NT2/D1 (cell line): Measurements from ENCODE around the gene BRD9.
A peak's percentile ranks its signal among the peaks of the same experiment; 100 is the strongest.

Experiments used
- DNase-seq: peaks from one replicate; pipeline ENCODE4 v3.0.0-alpha.2; 2011; ENCODE audit warnings: low read depth, low spot score
- H3K27me3 ChIP-seq: 2 replicates; pipeline ENCODE4 v1.6.0; 2011; ENCODE audit warnings: mild to moderate bottlenecking; ENCODE audit not compliant: insufficient read length, insufficient read depth
- H3K36me3 ChIP-seq: 2 replicates; pipeline ENCODE4 v1.6.1; 2011; ENCODE audit warnings: mild to moderate bottlenecking, low read length, mixed read lengths; ENCODE audit not compliant: insufficient read depth, insufficient read length
- H3K4me1 ChIP-seq: 2 replicates; pipeline ENCODE4 v1.5.1; 2011; ENCODE audit not compliant: insufficient read depth, insufficient read length
- H3K4me3 ChIP-seq: 2 replicates; pipeline ENCODE4 v1.5.1; 2011; ENCODE audit warnings: low read depth; ENCODE audit not compliant: insufficient read length
- H3K9ac ChIP-seq: 2 replicates; pipeline ENCODE4 v1.6.0; 2011; ENCODE audit warnings: low read depth; ENCODE audit not compliant: insufficient read length
- H3K9me3 ChIP-seq: 2 replicates; pipeline ENCODE4 v1.5.1; 2011; ENCODE audit warnings: mild to moderate bottlenecking, low read length; ENCODE audit not compliant: insufficient read depth
- SUZ12 ChIP-seq: IDR thresholded peaks from 2 replicates; pipeline ENCODE4 v1.6.1; 2011; ENCODE audit not compliant: insufficient read length, insufficient read depth; ENCODE audit errors: extremely low read depth
- YY1 ChIP-seq: IDR thresholded peaks from 2 replicates; pipeline ENCODE4 v1.6.1; 2011; ENCODE audit not compliant: insufficient read length, insufficient read depth
- ZNF274 ChIP-seq: IDR thresholded peaks from 2 replicates; pipeline ENCODE4 v1.6.1; 2011; ENCODE audit warnings: mild to moderate bottlenecking, low read depth, low read length

The BRD9 gene

GRCh38 chr5:905139-905642 lies 12.6 kb upstream of the BRD9 start:
- H3K9ac ChIP-seq = no peak overlapping the region
- no peaks in the 10 kb centered on the region for H3K4me1 ChIP-seq
- no peaks in the 10 kb centered on the region for H3K27me3 ChIP-seq
- TF ChIP-seq ZNF274 (no peak), SUZ12 (no peak), YY1 (no peak)
- DNase-seq = no peak
- H3K9me3 ChIP-seq = no peaks in the 10 kb centered on the region
- H3K36me3 ChIP-seq = peaks cover 79% of the 10 kb centered on the region
- H3K4me3 ChIP-seq = no peak overlapping the region

DNA sequence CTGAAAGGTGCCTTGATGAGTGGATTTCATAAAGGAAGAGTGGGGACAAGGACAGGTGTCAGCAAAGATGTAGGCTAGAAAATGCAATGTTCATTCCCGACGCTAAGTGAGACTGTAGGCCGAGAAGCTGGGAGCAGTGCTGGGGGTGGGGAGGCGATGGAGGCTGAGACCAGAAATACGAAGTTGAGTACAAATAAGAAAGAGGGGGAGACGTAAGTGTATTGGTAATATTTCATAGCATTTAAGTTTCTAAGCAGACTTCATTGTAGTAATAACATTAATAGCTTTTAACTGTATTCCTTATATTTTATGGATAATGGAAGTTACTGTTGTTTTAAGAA lies 11.1 kb upstream of the BRD9 start:
- DNase-seq = no peak
- Histone ChIP-seq H3K36me3 (peaks cover 68% of the 10 kb centered on the region), H3K4me1 (no peaks in the 10 kb centered on the region), H3K27me3 (no peaks in the 10 kb centered on the region), H3K9ac (no peak overlapping the region), H3K9me3 (no peaks in the 10 kb centered on the region), H3K4me3 (no peak overlapping the region)
- TF ChIP-seq ZNF274 (no peak), SUZ12 (no peak), YY1 (no peak)

DNA sequence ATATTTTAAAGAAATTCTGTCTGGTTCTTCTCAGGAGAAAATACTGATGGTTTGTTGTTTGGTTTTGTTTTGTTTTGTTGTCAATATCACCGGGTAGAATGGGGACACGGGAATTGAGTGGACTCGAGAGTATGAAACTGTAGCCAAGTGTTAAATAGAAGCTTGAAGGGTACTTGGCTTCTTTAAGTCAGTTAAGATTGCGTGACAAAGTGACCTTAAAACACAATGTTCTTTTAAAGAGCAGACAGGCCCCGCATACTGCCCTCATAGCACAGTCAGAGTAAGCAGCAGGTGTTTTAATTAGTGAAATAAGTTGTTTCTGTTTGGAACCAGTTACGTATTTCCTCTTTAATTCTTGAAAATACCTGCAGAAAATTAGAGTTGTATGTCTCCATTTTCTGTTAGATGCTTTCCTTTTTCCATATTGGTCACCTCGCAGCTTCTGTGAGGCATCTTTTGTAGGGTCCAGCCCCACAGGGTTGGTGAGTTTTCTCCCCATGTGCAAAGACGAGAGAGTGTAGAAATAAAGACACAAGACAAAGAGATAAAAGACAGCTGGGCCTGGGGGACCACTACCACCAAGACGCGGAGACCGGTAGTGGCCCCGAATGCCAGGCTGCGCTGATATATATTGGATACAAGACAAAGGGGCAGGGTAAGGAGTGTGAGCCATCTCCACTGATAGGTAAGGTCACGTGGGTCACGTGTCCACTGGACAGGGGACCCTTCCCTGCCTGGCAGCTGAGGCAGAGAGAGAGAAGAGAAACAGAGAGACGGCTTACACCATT lies 9.7 kb upstream of the BRD9 start:
- no peaks in the 10 kb centered on the region for H3K9me3 ChIP-seq
- peaks cover 56% of the 10 kb centered on the region for H3K36me3 ChIP-seq
- no peak for DNase-seq
- no peak overlapping the region for H3K9ac ChIP-seq
- no peaks in the 10 kb centered on the region for H3K4me1 ChIP-seq
- no peak overlapping the region for H3K4me3 ChIP-seq
- no peak for TF ChIP-seq ZNF274
- no peak for TF ChIP-seq SUZ12
- TF ChIP-seq YY1 = no peak
- H3K27me3 ChIP-seq = no peaks in the 10 kb centered on the region

DNA sequence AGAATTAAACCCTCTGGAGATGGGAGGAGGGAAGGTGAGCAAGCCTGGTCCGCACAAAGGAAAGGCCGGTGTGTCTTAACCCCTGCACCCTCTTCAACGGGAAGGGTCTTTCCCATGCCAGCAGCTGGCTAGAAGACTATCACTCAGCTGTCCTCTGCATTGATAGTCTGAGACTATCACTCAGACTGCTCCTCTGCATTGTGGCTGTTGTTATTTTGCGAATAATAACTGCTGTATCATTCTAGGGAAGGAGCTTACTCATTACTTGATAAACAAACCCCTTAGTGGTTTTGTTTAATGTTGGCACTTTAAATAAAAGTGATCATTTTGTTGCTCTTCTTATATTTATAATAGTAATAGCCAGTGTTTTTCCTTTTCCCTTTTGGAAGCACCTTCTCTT lies 8.2 kb upstream of the BRD9 start:
- Histone ChIP-seq H3K27me3 (no peaks in the 10 kb centered on the region), H3K4me1 (no peaks in the 10 kb centered on the region), H3K9me3 (no peaks in the 10 kb centered on the region), H3K36me3 (peaks cover 54% of the 10 kb centered on the region), H3K4me3 (no peak overlapping the region), H3K9ac (no peak overlapping the region)
- TF ChIP-seq SUZ12 = no peak
- no peak for TF ChIP-seq ZNF274
- TF ChIP-seq YY1 = no peak
- no peak for DNase-seq

GRCh38 chr5:893711-894110 lies 1.1 kb upstream of the BRD9 start:
- Histone ChIP-seq H3K4me3 (peak overlapping the region; percentile 93), H3K9me3 (no peaks in the 10 kb centered on the region), H3K4me1 (peaks cover 11% of the 10 kb centered on the region), H3K36me3 (peaks cover 65% of the 10 kb centered on the region), H3K9ac (peak overlapping the region; percentile 97), H3K27me3 (no peaks in the 10 kb centered on the region)
- no peak for TF ChIP-seq SUZ12
- TF ChIP-seq YY1 = no peak
- no peak for DNase-seq

- Histone ChIP-seq H3K27me3 (no peaks in the 10 kb centered on the region), H3K4me3 (peak overlapping the region; percentile 93), H3K36me3 (peaks cover 71% of the 10 kb centered on the region), H3K9ac (peak overlapping the region; percentile 97), H3K9me3 (no peaks in the 10 kb centered on the region), H3K4me1 (peaks cover 11% of the 10 kb centered on the region)
- no peak for TF ChIP-seq YY1
- TF ChIP-seq SUZ12 = no peak
- TF ChIP-seq ZNF274 = no peak
- DNase-seq = no peak
These were observed 521 bp upstream of the BRD9 start for GRCh38 chr5:893137-893506.

DNA sequence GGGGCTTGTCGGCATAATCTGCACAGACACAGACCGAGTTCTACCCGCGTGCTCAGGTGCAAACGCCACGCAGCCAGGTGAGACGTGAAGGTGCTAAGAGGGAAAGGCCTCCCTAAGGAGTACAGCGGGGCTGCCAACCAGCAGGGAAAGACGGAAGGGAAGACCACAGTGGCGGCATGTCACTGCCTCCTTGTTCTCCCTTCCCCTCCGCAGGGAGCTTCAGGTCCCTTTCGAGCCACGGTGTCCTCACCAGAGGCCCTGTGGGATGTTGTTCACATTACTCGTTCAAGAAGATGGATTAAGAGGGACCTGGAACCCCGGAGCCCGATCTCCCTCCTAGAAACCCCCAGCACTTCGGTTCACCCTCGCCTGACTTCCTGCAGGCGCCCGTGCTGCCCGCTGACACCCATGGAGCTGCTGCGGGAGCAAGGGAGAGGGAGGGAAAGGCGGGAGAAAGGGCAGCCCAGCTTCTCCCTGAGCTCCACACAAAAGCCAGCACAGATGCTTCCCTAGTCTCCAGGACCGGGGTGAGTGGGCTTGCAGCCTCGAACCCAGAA lies 686 bp downstream of the BRD9 start:
- no peak for DNase-seq
- Histone ChIP-seq H3K9me3 (no peaks in the 10 kb centered on the region), H3K4me3 (peak overlapping the region; percentile 93), H3K4me1 (peaks cover 11% of the 10 kb centered on the region), H3K27me3 (no peaks in the 10 kb centered on the region), H3K36me3 (peaks cover 82% of the 10 kb centered on the region), H3K9ac (peak overlapping the region; percentile 97)
- no peak for TF ChIP-seq YY1
- TF ChIP-seq SUZ12 = no peak
- TF ChIP-seq ZNF274 = no peak
